Fibroblast of lung (primary cell): ENCODE measurements around the gene ZBTB4.

Source experiments
- EZH2 ChIP-seq: IDR thresholded peaks from 2 replicates; pipeline ENCODE4 v1.5.1; 2012; ENCODE audit warnings: low read length, control low read depth, mild to moderate bottlenecking; ENCODE audit errors: missing control alignments
- TF ChIP-seq, protein P1 (sequence below), 2 donors: IDR thresholded peaks in 1 of 2; conservative IDR thresholded peaks in 1 of 2; 1 replicate in 1 of 2; 2 replicates in 1 of 2; pipeline ENCODE4 v1.5.1; 2011 to 2012; ENCODE audit warnings: low read length in 2 of 2, control low read depth in 1 of 2, inconsistent platforms in 1 of 2, low read depth in 1 of 2, mild to moderate bottlenecking in 1 of 2

DNA sequence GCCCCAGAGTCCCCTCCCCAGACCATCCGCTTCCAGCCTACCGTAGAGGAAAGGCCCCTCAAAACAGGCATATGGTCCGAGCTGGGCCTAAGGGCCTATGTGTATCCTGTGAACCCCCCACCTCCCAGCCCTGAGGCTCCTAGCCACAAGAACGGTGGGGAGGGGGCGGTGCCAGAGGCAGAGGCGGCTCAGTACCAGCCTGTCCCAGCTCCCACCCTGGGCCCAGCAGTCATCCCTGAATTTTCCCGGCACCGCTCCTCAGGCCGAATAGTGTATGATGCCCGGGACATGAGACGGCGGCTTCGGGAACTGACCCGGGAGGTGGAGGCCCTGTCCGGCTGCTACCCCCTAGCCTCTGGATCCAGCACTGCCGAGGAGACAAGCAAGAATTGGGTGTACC, 58.2 kb downstream of the ZBTB4 start:
- no peak for TF ChIP-seq EZH2
- TF ChIP-seq, protein P1, sequence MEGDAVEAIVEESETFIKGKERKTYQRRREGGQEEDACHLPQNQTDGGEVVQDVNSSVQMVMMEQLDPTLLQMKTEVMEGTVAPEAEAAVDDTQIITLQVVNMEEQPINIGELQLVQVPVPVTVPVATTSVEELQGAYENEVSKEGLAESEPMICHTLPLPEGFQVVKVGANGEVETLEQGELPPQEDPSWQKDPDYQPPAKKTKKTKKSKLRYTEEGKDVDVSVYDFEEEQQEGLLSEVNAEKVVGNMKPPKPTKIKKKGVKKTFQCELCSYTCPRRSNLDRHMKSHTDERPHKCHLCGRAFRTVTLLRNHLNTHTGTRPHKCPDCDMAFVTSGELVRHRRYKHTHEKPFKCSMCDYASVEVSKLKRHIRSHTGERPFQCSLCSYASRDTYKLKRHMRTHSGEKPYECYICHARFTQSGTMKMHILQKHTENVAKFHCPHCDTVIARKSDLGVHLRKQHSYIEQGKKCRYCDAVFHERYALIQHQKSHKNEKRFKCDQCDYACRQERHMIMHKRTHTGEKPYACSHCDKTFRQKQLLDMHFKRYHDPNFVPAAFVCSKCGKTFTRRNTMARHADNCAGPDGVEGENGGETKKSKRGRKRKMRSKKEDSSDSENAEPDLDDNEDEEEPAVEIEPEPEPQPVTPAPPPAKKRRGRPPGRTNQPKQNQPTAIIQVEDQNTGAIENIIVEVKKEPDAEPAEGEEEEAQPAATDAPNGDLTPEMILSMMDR (conservative IDR thresholded peaks at IDR 0.05 in 1 of 2, IDR thresholded peaks at IDR 0.05 in 1 of 2; ENCODE audit: low read depth in 1 of 2, low read length in 2 of 2): no peak
